SH-SY5Y (cell line): ENCODE data around the gene PDCD1.

Experiments used
- GATA2 ChIP-seq: IDR thresholded peaks from 2 replicates; pipeline ENCODE4 v1.6.1; 2011; ENCODE audit warnings: mild to moderate bottlenecking, low read depth, low read length
- GATA3 ChIP-seq: IDR thresholded peaks from 2 replicates; pipeline ENCODE4 v1.6.1; 2011; ENCODE audit warnings: low read depth, mild to moderate bottlenecking, low read length, moderate library complexity

DNA sequence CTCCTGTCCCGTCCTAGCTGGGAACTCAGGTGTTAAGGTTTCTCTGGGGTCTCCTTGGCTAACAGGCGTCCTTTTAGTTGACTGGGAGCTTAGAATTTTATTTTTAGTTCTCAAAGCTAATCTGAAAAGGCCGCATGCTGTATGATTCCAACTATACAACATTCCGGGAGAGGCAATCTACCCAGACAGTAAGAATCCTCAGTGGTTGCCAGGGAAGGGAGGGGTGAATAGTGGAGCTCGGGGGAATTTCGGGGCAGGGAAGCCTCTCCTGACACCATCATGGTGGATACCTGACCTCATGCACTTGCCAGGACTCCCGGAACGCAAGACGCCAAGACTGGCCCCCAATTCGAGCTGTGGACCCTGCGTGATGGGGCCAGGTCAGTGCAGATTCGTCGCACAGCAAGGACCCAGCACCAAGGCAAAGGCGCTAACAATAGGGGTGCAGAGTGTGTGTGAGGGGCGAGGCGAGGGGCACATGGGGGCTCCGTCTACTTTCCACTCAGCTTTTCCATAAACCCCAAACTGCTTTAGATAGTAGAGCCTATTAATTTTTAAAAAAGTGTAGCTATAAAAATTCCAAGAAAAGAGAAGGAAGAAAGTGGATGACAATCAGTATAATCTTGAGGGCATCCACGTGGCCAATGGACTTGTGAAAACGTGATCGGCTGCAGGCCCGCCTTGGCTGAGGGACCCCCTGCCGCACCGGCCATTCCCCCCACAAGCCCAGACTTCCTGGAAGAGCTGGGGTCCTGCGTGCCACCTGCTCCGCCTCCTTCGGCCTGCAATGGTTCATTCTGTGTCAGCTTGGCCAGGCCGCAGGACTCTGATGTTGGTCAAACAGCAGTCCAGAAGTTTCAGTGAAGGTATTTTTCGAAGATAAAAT lies 17.3 kb downstream of the PDCD1 start:
- TF ChIP-seq GATA3: no peak
- TF ChIP-seq GATA2: no peak
